GM18508 (cell line): ENCODE data around the gene TNS1.

Source experiments
- ATAC-seq: cut with Tn5 transposase; IDR thresholded peaks from one replicate; pipeline ENCODE4 v1.9.1; 2021; ENCODE audit warnings: moderate number of reproducible peaks; ENCODE audit not compliant: insufficient read depth, unreplicated experiment

The TNS1 gene

GRCh38 chr2:217857624-217858506, 144.9 kb downstream of the TNS1 start:
- ATAC-seq: no peak

GRCh38 chr2:217856871-217857270, 145.9 kb downstream of the TNS1 start:
- no peak for ATAC-seq

- no peak for ATAC-seq
These were observed 146.6 kb downstream of the TNS1 start for GRCh38 chr2:217856159-217856558.

DNA sequence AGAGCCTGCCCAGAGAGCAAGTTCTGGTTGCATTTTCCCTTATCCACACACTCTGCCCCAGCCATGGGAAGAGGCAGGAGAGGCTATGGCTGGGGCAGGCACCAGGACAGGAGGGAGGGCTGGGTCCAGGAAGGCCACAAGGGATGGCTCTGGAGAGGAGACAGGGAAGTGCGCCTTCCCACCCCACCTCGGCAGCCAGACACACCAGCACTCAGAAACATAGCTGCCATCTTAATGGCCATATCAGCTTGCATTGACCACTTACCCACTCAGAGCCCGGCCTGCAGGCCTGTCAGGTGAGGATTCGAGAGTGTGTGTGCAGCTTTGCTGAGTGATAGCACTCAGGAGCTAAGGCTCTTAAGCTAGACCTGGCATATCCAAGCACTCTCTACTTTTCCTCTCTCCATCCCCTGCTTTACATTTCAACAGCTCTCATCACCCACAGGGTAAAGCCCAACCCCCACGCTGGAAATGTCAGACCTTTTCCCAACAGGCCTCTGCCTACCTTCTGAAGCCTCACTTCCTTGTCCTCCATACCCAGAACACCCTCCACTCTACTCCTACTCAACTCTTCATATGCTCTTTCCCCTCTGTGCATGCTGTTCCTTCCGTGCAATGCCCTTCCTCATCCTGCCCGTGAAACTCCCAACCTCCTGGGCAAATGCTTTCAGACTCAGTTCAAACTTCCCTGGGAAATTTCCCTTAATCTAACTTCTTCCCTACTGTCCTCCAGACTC, 147.9 kb downstream of the TNS1 start:
- ATAC-seq: no peak

DNA sequence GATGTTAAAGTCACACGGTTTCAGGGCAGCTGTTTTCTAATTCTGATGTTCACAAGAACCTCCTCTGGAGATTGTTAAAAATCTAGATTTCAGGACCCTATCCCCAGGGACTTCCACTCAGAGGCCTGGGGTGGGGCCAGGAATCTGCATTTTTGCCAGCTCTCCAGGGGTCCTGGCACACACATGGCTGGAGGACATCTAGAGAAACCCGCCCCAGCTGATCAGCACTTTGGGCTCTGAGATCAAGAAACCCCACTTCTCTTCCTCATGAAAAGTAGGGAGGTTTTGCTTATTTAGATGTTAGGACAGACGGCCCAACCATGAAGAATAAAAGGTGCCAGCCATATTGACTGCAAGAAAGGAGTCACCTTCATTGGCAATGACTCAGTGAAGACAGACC, 148.8 kb downstream of the TNS1 start:
- ATAC-seq: no peak

DNA sequence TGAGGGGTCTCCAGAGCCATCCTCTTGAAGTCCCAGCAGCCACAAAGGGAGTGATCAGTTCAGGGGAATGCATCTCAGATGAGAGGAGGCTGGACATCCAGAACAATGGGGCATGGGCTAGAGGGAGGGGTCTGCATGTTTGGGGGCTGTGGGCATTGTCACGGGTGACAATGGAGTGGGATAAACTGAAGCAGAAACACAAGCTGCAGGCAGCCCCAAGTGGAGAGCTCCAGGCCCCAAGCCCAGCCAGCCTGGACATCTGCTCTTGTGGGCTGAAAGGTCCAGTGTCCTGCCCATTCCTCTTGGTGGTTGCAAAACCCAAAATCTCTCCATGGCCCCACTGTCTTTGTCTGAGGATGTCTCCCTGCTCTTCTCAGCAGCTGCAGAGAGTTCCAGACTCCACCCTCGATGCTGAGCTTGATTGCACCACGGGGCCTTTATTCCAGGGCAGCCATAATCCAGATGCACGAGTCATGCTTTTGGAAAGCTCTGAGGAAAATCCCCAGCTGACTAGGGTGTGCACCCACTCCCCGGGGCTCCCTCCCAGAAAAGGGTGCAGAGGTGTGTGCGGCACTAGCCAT, 149.4 kb downstream of the TNS1 start:
- ATAC-seq: no peak

DNA sequence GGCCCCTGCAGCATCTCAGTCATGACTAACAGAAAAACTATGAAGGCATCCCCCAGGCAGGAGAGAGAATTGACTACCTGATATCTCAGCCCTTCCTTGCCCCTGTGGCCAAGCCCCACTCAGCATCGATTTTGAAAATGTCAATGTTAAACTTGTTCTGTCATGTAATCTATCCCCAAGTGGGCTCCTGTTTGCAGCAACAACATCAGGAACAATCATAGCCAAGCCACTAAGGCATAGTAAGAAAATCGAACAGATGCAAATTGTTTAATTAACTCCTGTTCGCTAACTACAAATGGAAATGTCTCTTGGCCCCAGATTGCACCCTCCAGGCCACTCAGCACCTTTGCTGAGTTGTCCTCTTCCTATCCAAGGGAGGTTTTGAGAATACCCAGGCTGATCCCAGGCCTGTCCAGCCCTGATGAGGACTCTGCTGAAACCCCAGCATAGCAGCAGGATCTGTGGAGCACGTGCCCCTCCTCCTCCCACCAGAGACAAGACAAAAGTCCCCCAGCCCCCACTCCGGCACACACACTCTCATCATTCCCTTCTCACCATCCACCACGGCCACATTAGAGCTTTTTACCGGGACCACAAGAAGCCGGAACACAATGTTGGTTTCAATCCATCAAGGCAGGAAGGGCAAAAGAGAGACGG, 150.1 kb downstream of the TNS1 start:
- no peak for ATAC-seq

GRCh38 chr2:217851191-217852020, 151.4 kb downstream of the TNS1 start:
- ATAC-seq: no peak

GRCh38 chr2:217849154-217849975, 153.4 kb downstream of the TNS1 start:
- ATAC-seq: no peak

DNA sequence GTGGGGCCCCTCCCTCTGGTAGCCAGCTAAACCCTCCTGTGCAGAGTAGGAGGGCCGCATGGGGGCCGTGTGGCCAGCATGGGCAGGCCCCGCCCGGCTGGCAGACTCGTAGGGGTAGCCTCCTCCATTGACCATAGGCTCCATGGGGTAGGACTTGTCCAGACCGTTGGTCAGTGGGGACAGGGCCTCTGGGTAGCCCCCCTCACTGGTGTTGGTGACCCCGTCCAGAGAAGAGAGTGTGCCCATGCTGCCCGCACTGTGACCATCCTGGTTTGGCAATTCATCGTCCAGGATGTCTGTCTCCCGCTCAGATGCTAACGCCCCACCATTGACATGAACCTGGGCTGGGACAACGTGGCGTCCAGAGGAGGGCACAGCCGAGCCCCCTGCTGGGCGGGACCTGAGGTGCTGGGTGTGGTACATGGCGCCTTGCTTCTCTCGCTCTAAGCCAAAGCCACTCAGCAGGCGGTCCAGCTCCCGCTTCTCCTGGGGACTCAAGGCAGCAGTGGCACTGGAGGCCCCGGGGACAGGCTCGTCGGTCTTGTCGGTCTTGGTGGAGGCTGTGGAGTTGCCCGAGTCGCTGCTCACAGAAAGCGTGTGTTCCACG, 154.3 kb downstream of the TNS1 start:
- ATAC-seq: no peak

- no peak for ATAC-seq
These were observed 155.0 kb downstream of the TNS1 start for GRCh38 chr2:217847552-217848350.

GRCh38 chr2:217847115-217847514, 155.7 kb downstream of the TNS1 start:
- ATAC-seq: no peak

- ATAC-seq: no peak
These were observed 156.5 kb downstream of the TNS1 start for GRCh38 chr2:217846321-217846743.

GRCh38 chr2:217845301-217845700, 157.5 kb downstream of the TNS1 start:
- no peak for ATAC-seq

- no peak for ATAC-seq
These were observed 158.1 kb downstream of the TNS1 start for GRCh38 chr2:217844696-217845095.

GRCh38 chr2:217843324-217843723, 159.5 kb downstream of the TNS1 start:
- no peak for ATAC-seq

DNA sequence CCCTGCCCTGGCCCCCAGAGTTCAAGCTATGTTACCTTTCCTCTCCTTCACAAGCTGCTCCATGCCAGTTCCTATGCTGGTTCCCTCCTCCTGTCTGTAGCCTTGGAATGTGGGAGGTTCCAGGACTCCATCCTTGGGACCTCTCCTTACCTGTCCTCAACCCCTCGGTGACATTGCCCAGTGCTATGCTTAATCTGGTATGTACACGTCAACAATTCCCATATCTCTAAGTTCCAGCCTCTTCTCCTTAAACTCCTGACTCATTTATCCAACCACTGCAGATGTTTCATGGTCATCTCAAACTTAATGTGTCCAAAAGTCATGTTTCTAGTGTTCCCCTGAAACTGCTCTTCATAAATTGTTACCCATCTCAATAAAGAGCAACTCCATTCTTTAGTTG, 160.8 kb downstream of the TNS1 start:
- ATAC-seq: no peak

- ATAC-seq: no peak
These were observed 162.3 kb downstream of the TNS1 start for GRCh38 chr2:217840522-217840921.
